A549 (cell line): Measurements from ENCODE around the gene VSTM2B.

Experiments
- CBX8 ChIP-seq: fragments of 200-600 bp; sonication (generic); IDR thresholded peaks from 2 replicates; pipeline ENCODE4 v1.6.1; 2016
- CHD2 ChIP-seq: fragments of 150-350 bp; IDR thresholded peaks from 2 replicates; pipeline ENCODE4 v1.6.1; 2014; ENCODE audit warnings: low read length; ENCODE audit not compliant: partially characterized antibody
- CTCF ChIP-seq: fragments of >200 bp; sonication (Bioruptor Twin); formaldehyde crosslinking; IDR thresholded peaks from 3 replicates; pipeline ENCODE4 v1.5.1; 2016
- HOXB5 ChIP-seq: fragments of 250-450 bp; sonication (Bioruptor Pico); IDR thresholded peaks from 2 replicates; pipeline ENCODE4 v1.5.0; 2020; ENCODE audit warnings: mild to moderate bottlenecking, moderate library complexity
- JUN ChIP-seq, 2 experiments: fragments of >200 bp; sonication (Bioruptor Twin); formaldehyde crosslinking; IDR thresholded peaks; 2 replicates in 1 of 2; 3 replicates in 1 of 2; pipeline ENCODE4 v1.6.1; 2016 to 2017
- POLR2A ChIP-seq: IDR thresholded peaks from 2 replicates; pipeline ENCODE4 v1.6.1; 2012; ENCODE audit warnings: mild to moderate bottlenecking, low read length
- RFX5 ChIP-seq: fragments of 450-650 bp; IDR thresholded peaks from 2 replicates; pipeline ENCODE4 v1.7.1; 2014; ENCODE audit warnings: antibody characterized with exemption, mild to moderate bottlenecking, moderate library complexity
- USF2 ChIP-seq: fragments of 450-650 bp; IDR thresholded peaks from 2 replicates; pipeline ENCODE4 v1.6.1; 2014; ENCODE audit warnings: antibody characterized with exemption

GRCh38 chr19:29491491-29491890 is 34.3 kb upstream of the VSTM2B start:
- TF ChIP-seq USF2 (no peak), POLR2A (no peak), CTCF (no peak), JUN (IDR thresholded peaks at IDR 0.05) (no peak), HOXB5 (CRISPR knock-in tag) (no peak), CHD2 (no peak), CBX8 (no peak), RFX5 (no peak)
